Measurements from ENCODE around the gene ATP9A.

The ATP9A gene

GRCh38 chr20:51692806-51693400, 75.3 kb downstream of the ATP9A start:
- Histone ChIP-seq H3K9me2 (replicated peaks; ENCODE audit: control insufficient read depth, low read length) (no peaks in the 10 kb centered on the region), H3K4me2 (ENCODE audit: low read length) (no peak overlapping the region), H3K27ac (ENCODE audit: low read depth, low read length) (no peak overlapping the region), H3K4me3 (ENCODE audit: low read length) (no peak overlapping the region), H3K27me3 (ENCODE audit: control insufficient read depth, low read length) (peaks cover 14% of the 10 kb centered on the region), H4K20me1 (ENCODE audit: control insufficient read depth, insufficient read depth, low read depth, low read length) (no peaks in the 10 kb centered on the region), H3K36me3 (ENCODE audit: control insufficient read depth, low read length) (no peaks in the 10 kb centered on the region), H3K79me2 (ENCODE audit: control insufficient read depth, low read length) (no peaks in the 10 kb centered on the region), H3K9me3 (ENCODE audit: control insufficient read depth, insufficient read depth, low read length) (no peaks in the 10 kb centered on the region), H3K4me1 (ENCODE audit: control insufficient read depth, low read length) (no peaks in the 10 kb centered on the region), H3F3A (ENCODE audit: control insufficient read depth, insufficient read depth) (no peaks in the 10 kb centered on the region)
- TF ChIP-seq EZH2phosphoT487 (IDR thresholded peaks at IDR 0.05; ENCODE audit: borderline replicate concordance, low read length) (no peak), CTCF (IDR thresholded peaks at IDR 0.05; ENCODE audit: low read depth, low read length, poor library complexity, severe bottlenecking) (no peak)

GRCh38 chr20:51691703-51692102, 76.5 kb downstream of the ATP9A start:
- no peaks in the 10 kb centered on the region for H3K4me1 ChIP-seq (ENCODE audit: control insufficient read depth, low read length)
- H3K9me3 ChIP-seq (ENCODE audit: control insufficient read depth, insufficient read depth, low read length): no peaks in the 10 kb centered on the region
- H3F3A ChIP-seq (ENCODE audit: control insufficient read depth, insufficient read depth): no peaks in the 10 kb centered on the region
- no peak overlapping the region for H3K4me3 ChIP-seq (ENCODE audit: low read length)
- peaks cover 10% of the 10 kb centered on the region for H3K27me3 ChIP-seq (ENCODE audit: control insufficient read depth, low read length)
- H3K9me2 ChIP-seq (replicated peaks; ENCODE audit: control insufficient read depth, low read length): no peaks in the 10 kb centered on the region
- no peak overlapping the region for H3K27ac ChIP-seq (ENCODE audit: low read depth, low read length)
- no peak for TF ChIP-seq EZH2phosphoT487 (IDR thresholded peaks at IDR 0.05; ENCODE audit: borderline replicate concordance, low read length)
- TF ChIP-seq CTCF (IDR thresholded peaks at IDR 0.05; ENCODE audit: low read depth, low read length, poor library complexity, severe bottlenecking): no peak
- H4K20me1 ChIP-seq (ENCODE audit: control insufficient read depth, insufficient read depth, low read depth, low read length): no peaks in the 10 kb centered on the region
- H3K4me2 ChIP-seq (ENCODE audit: low read length): no peak overlapping the region
- no peaks in the 10 kb centered on the region for H3K36me3 ChIP-seq (ENCODE audit: control insufficient read depth, low read length)
- H3K79me2 ChIP-seq (ENCODE audit: control insufficient read depth, low read length): no peaks in the 10 kb centered on the region

GRCh38 chr20:51688600-51689244, 79.5 kb downstream of the ATP9A start:
- Histone ChIP-seq H3F3A (ENCODE audit: control insufficient read depth, insufficient read depth) (no peaks in the 10 kb centered on the region), H3K9me2 (replicated peaks; ENCODE audit: control insufficient read depth, low read length) (no peaks in the 10 kb centered on the region), H3K9me3 (ENCODE audit: control insufficient read depth, insufficient read depth, low read length) (no peaks in the 10 kb centered on the region), H3K4me3 (ENCODE audit: low read length) (no peak overlapping the region), H3K27me3 (ENCODE audit: control insufficient read depth, low read length) (no peaks in the 10 kb centered on the region), H3K27ac (ENCODE audit: low read depth, low read length) (no peak overlapping the region), H4K20me1 (ENCODE audit: control insufficient read depth, insufficient read depth, low read depth, low read length) (no peaks in the 10 kb centered on the region), H3K4me1 (ENCODE audit: control insufficient read depth, low read length) (peaks cover 6% of the 10 kb centered on the region), H3K4me2 (ENCODE audit: low read length) (no peak overlapping the region), H3K79me2 (ENCODE audit: control insufficient read depth, low read length) (no peaks in the 10 kb centered on the region), H3K36me3 (ENCODE audit: control insufficient read depth, low read length) (no peaks in the 10 kb centered on the region)
- TF ChIP-seq EZH2phosphoT487 (IDR thresholded peaks at IDR 0.05; ENCODE audit: borderline replicate concordance, low read length): no peak
- no peak for TF ChIP-seq CTCF (IDR thresholded peaks at IDR 0.05; ENCODE audit: low read depth, low read length, poor library complexity, severe bottlenecking)

All from DOHH2 (cell line).